ENCODE data around the gene SMCO4.

The SMCO4 gene

DNA sequence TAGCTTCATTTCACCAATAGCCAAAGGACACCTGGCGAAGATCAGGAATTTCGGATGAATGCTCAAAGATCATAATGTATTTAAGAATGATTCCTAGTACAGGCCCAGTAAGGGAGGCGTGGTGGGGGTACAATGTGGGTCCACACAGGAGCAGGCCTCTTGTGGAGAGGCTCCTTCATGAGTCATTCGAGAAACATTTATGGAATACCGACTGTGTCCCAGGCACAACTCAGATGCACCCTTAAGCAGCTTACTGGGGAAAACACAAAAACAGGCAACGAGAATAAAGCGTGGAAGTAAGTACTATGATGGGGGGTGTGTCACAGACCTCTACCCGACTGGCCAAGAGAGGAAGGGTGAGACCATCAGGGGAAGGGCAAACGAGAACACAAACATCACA is 44.5 kb downstream of the SMCO4 start:
- no peak for TF ChIP-seq EZH2 (IDR thresholded peaks at IDR 0.05; ENCODE audit: borderline replicate concordance, low read length)
- TF ChIP-seq, protein P1, sequence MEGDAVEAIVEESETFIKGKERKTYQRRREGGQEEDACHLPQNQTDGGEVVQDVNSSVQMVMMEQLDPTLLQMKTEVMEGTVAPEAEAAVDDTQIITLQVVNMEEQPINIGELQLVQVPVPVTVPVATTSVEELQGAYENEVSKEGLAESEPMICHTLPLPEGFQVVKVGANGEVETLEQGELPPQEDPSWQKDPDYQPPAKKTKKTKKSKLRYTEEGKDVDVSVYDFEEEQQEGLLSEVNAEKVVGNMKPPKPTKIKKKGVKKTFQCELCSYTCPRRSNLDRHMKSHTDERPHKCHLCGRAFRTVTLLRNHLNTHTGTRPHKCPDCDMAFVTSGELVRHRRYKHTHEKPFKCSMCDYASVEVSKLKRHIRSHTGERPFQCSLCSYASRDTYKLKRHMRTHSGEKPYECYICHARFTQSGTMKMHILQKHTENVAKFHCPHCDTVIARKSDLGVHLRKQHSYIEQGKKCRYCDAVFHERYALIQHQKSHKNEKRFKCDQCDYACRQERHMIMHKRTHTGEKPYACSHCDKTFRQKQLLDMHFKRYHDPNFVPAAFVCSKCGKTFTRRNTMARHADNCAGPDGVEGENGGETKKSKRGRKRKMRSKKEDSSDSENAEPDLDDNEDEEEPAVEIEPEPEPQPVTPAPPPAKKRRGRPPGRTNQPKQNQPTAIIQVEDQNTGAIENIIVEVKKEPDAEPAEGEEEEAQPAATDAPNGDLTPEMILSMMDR (IDR thresholded peaks at IDR 0.05; ENCODE audit: low read length): no peak
- H3K27me3 ChIP-seq (ENCODE audit: insufficient read depth, low read length): no peaks in the 10 kb centered on the region
- H3K27ac ChIP-seq (ENCODE audit: low read depth, low read length, poor library complexity, severe bottlenecking): no peak overlapping the region
- H4K20me1 ChIP-seq (ENCODE audit: insufficient read depth, low read length): no peaks in the 10 kb centered on the region
- H3K4me1 ChIP-seq (ENCODE audit: insufficient read depth, low read length, severe bottlenecking): no peaks in the 10 kb centered on the region
- H3K36me3 ChIP-seq (ENCODE audit: insufficient read depth, low read length): no peaks in the 10 kb centered on the region
- H3K79me2 ChIP-seq (ENCODE audit: insufficient read depth, low read length): no peaks in the 10 kb centered on the region
- no peak overlapping the region for H3K4me2 ChIP-seq (ENCODE audit: low read length)
- H3F3A ChIP-seq (ENCODE audit: insufficient read depth, low read length): no peaks in the 10 kb centered on the region
- H3K9ac ChIP-seq (ENCODE audit: low read length): no peak overlapping the region
- no peaks in the 10 kb centered on the region for H3K9me2 ChIP-seq (ENCODE audit: low read depth, low read length)
- H3K9me3 ChIP-seq (ENCODE audit: low read length): no peaks in the 10 kb centered on the region
- no peak overlapping the region for H3K4me3 ChIP-seq (ENCODE audit: low read depth, low read length, poor library complexity, severe bottlenecking)
- no peak overlapping the region for H2AFZ ChIP-seq (ENCODE audit: low read length)

DNA sequence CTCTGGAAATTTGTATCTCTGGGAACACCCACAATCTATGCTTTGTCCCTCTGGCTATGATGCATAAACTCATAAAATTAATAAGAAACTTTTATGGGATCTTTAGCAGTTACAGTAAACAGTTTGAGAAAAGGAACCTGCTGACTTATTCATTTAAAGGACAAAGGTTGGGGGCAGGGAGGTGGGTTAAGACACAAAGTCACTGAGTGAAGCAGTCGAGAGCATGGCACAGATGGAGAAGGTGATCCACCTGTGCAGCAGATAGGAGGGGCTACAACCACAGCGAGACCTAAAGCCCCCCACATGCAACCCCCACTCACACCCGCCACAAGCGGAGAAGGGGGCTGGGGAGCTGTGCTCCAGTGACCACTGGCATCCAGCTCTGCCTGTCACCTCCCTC is 45.0 kb downstream of the SMCO4 start:
- Histone ChIP-seq H3K9me2 (ENCODE audit: low read depth, low read length) (no peaks in the 10 kb centered on the region), H3K79me2 (ENCODE audit: insufficient read depth, low read length) (no peaks in the 10 kb centered on the region), H3K9ac (ENCODE audit: low read length) (no peak overlapping the region), H3K27ac (ENCODE audit: low read depth, low read length, poor library complexity, severe bottlenecking) (no peak overlapping the region), H3K4me2 (ENCODE audit: low read length) (no peak overlapping the region), H2AFZ (ENCODE audit: low read length) (no peak overlapping the region), H3K4me1 (ENCODE audit: insufficient read depth, low read length, severe bottlenecking) (no peaks in the 10 kb centered on the region), H3K4me3 (ENCODE audit: low read depth, low read length, poor library complexity, severe bottlenecking) (no peak overlapping the region), H3K9me3 (ENCODE audit: low read length) (no peaks in the 10 kb centered on the region), H4K20me1 (ENCODE audit: insufficient read depth, low read length) (no peaks in the 10 kb centered on the region), H3F3A (ENCODE audit: insufficient read depth, low read length) (no peaks in the 10 kb centered on the region), H3K36me3 (ENCODE audit: insufficient read depth, low read length) (no peaks in the 10 kb centered on the region), H3K27me3 (ENCODE audit: insufficient read depth, low read length) (no peaks in the 10 kb centered on the region)
- no peak for TF ChIP-seq EZH2 (IDR thresholded peaks at IDR 0.05; ENCODE audit: borderline replicate concordance, low read length)

DNA sequence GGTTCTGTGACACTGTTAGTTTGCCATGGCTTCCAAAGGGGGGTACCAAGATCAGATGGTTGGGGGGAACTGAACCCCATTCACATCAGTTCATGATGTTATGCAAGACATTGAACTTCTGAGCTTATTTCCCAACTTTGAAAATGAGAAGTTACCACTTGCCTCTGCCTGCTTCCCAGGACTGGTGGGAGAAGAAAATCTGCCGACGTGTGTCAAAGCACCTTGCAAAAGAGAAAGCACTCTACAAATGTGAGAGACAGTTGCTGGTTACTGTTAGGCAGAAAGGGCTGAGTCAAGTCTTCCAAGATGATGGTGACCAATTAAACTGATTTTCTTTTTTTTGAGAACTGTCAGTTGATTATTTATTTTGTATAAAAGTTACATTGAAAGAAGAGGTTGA is 45.6 kb downstream of the SMCO4 start:
- Histone ChIP-seq H3K9me3 (ENCODE audit: low read length) (no peaks in the 10 kb centered on the region), H2AFZ (ENCODE audit: low read length) (no peak overlapping the region), H3K4me2 (ENCODE audit: low read length) (no peak overlapping the region), H4K20me1 (ENCODE audit: insufficient read depth, low read length) (no peaks in the 10 kb centered on the region), H3K36me3 (ENCODE audit: insufficient read depth, low read length) (no peaks in the 10 kb centered on the region), H3K4me3 (ENCODE audit: low read depth, low read length, poor library complexity, severe bottlenecking) (no peak overlapping the region), H3K79me2 (ENCODE audit: insufficient read depth, low read length) (no peaks in the 10 kb centered on the region), H3K9me2 (ENCODE audit: low read depth, low read length) (no peaks in the 10 kb centered on the region), H3K27me3 (ENCODE audit: insufficient read depth, low read length) (no peaks in the 10 kb centered on the region), H3K9ac (ENCODE audit: low read length) (no peak overlapping the region), H3K27ac (ENCODE audit: low read depth, low read length, poor library complexity, severe bottlenecking) (no peak overlapping the region), H3K4me1 (ENCODE audit: insufficient read depth, low read length, severe bottlenecking) (no peaks in the 10 kb centered on the region), H3F3A (ENCODE audit: insufficient read depth, low read length) (no peaks in the 10 kb centered on the region)
- TF ChIP-seq, protein P1 (IDR thresholded peaks at IDR 0.05; ENCODE audit: low read length): no peak
- TF ChIP-seq EZH2 (IDR thresholded peaks at IDR 0.05; ENCODE audit: borderline replicate concordance, low read length): no peak

DNA sequence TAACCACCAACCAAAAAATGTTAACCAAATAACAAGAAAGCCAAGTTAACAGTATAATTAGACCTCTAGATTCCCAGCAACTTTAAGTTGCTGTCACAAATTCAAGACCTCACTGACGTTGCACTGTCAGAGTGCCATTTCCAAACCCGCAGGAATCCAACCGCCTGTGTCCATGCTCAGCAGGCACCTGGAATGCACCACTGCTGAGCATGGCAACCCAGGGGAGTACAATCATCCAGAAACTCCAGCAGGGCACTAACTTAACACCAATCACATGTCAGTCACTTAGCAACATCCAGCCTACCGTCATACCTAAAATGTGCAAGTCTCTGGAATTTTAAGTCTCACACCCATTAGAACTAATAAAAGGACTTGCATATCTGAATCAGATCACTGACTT is 48.8 kb downstream of the SMCO4 start:
- Histone ChIP-seq H3K27me3 (ENCODE audit: insufficient read depth, low read length) (no peaks in the 10 kb centered on the region), H3F3A (ENCODE audit: insufficient read depth, low read length) (no peaks in the 10 kb centered on the region), H3K9me3 (ENCODE audit: low read length) (no peaks in the 10 kb centered on the region), H4K20me1 (ENCODE audit: insufficient read depth, low read length) (no peaks in the 10 kb centered on the region), H3K9me2 (ENCODE audit: low read depth, low read length) (no peaks in the 10 kb centered on the region), H3K4me1 (ENCODE audit: insufficient read depth, low read length, severe bottlenecking) (no peaks in the 10 kb centered on the region), H3K9ac (ENCODE audit: low read length) (no peak overlapping the region), H2AFZ (ENCODE audit: low read length) (no peak overlapping the region), H3K4me2 (ENCODE audit: low read length) (no peak overlapping the region), H3K27ac (ENCODE audit: low read depth, low read length, poor library complexity, severe bottlenecking) (no peak overlapping the region), H3K36me3 (ENCODE audit: insufficient read depth, low read length) (no peaks in the 10 kb centered on the region), H3K4me3 (ENCODE audit: low read depth, low read length, poor library complexity, severe bottlenecking) (no peak overlapping the region), H3K79me2 (ENCODE audit: insufficient read depth, low read length) (no peaks in the 10 kb centered on the region)
- TF ChIP-seq EZH2 (IDR thresholded peaks at IDR 0.05; ENCODE audit: borderline replicate concordance, low read length): no peak
- TF ChIP-seq, protein P1 (IDR thresholded peaks at IDR 0.05; ENCODE audit: low read length): no peak

Data from OCI-LY1 (cell line).